AG10803 (cell line): ENCODE results near the gene GSTP1.

Experiments
- DNase-seq: peaks from one replicate; pipeline ENCODE4 v3.0.0; 2010; ENCODE audit warnings: low read depth
- H3K4me3 ChIP-seq: 2 replicates; pipeline ENCODE4 v1.5.1; 2011; ENCODE audit warnings: mild to moderate bottlenecking, low read length, control low read depth
- CTCF ChIP-seq: conservative IDR thresholded peaks from 2 replicates; pipeline ENCODE4 v1.5.1; 2011; ENCODE audit warnings: mild to moderate bottlenecking, low read length, control low read depth, inconsistent platforms

Gene GSTP1

DNA sequence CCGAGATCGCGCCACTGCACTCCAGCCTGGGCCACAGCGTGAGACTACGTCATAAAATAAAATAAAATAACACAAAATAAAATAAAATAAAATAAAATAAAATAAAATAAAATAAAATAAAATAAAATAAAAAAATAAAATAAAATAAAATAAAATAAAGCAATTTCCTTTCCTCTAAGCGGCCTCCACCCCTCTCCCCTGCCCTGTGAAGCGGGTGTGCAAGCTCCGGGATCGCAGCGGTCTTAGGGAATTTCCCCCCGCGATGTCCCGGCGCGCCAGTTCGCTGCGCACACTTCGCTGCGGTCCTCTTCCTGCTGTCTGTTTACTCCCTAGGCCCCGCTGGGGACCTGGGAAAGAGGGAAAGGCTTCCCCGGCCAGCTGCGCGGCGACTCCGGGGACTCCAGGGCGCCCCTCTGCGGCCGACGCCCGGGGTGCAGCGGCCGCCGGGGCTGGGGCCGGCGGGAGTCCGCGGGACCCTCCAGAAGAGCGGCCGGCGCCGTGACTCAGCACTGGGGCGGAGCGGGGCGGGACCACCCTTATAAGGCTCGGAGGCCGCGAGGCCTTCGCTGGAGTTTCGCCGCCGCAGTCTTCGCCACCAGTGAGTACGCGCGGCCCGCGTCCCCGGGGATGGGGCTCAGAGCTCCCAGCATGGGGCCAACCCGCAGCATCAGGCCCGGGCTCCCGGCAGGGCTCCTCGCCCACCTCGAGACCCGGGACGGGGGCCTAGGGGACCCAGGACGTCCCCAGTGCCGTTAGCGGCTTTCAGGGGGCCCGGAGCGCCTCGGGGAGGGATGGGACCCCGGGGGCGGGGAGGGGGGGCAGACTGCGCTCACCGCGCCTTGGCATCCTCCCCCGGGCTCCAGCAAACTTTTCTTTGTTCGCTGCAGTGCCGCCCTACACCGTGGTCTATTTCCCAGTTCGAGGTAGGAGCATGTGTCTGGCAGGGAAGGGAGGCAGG lies at the start of gene GSTP1:
Gene GSTP1 (plus strand): TSS at position 566 of the 958 bp plus-strand sequence. CDS start 32 bp downstream, at position 598.
- peak; percentile 41 for TF ChIP-seq CTCF
- H3K4me3 ChIP-seq: peak within 1 kb of the TSS; percentile 80
- peak; percentile 88 for DNase-seq

DNA sequence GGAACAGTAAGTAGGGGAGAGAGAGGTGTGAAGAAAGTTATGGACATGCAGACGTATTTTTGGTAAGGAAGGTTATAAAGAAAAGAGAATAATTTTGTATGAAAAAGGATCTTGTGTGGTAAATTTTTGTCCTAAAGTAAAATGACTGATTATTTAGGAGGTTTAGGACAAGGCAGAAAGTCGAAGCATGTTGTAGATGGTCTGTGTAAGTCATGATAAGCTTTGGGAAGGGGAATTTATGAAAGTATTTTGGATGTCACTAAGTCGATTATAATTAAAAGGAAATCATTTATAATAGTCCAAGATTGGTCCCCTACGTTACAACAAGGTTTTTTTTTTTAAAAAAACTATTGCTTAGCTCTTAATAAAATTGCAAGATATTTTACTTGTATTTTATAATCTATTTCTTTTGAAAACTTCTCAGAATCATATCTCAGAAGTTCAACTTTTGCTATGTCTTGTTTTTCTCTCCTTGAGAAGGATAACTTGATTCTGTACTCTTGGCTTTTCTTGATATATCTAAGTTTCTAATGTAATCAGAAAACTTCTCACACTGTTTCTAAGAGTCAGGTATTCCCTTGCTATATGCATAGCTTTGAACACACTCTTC lies 49.4 kb upstream of the GSTP1 start:
- no peak overlapping the region for H3K4me3 ChIP-seq
- DNase-seq: no peak

DNA sequence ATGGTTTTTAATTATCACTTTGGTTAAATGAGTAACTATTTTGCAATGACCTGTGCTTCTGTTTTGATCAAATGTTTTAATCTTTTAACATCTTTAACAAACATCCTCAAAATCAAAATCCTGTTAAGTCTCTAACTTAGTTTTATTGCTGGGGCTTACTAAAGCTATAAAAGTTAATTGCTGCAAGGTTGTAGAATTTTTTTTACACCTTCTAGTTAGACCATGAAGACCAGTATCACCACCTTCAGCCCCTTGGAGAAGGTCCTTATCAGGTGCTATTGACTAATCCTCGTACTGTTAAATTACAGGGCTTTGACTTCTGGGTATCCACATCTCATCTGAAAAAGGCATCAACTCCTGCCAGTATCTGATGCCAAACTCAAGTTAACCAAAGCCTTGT lies 48.1 kb upstream of the GSTP1 start:
- H3K4me3 ChIP-seq: no peak overlapping the region
- TF ChIP-seq CTCF: no peak
- DNase-seq: no peak

More for the DNA sequence above, 49.4 kb upstream of the GSTP1 start:
- no peak for TF ChIP-seq CTCF

DNA sequence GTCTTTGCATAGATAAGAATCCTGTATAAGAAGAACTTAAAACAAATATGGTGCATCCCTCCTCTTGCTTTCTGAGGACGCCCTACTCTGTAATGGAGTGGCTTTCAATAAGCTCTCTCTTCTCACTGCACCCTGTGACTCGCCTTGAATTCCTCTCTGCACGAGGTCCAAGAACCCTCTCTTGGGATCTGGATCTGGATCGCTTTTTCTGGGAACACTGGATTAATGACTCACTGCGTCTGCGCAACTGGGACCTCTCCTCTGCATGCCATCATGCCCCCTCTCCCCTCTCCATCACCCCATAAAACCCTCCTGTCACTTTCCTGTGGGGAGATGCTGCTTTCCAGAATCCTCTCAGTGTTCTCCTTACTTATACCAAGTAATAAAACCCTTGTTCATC lies 45.3 kb upstream of the GSTP1 start:
- DNase-seq: no peak
- no peak overlapping the region for H3K4me3 ChIP-seq
- TF ChIP-seq CTCF: no peak

DNA sequence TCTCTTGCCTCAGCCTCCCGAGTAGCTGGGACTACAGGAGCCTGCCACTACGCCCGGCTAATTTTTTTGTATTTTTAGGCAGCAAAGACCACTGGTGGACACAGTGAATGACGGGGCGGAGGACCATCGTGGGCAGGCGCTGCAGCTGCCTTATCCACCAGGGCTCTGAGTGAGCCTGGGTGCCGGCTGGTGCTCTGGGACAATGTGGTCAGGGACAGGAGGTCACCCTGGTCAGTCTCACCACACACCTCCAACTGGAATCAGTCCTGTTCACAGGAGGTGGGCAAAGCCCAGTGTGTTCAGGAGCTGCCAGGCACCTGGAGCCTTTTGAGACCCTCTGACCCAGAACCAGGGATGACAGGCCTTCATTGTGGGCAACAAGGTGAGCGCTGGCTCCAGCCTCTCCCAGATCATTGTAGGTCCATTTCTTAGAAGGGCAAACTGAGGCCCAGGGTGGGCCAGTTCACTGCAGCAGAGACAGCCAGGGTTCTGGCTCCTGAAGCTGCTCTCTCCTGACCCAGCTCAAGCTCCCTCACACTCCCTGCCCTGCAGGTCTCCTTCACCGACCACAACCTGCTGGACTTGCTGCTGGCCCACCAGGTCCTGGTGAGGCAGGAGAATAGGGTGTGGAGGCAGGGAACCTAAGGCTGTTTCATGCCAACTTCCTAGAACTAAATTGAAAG lies 44.6 kb upstream of the GSTP1 start:
- no peak for DNase-seq
- TF ChIP-seq CTCF: no peak
- H3K4me3 ChIP-seq: no peak overlapping the region

GRCh38 chr11:67539550-67539949 lies 44.1 kb upstream of the GSTP1 start:
- DNase-seq: peak; percentile 7
- no peak for TF ChIP-seq CTCF
- H3K4me3 ChIP-seq: no peak overlapping the region
